Measurements from ENCODE around the gene GPR152. TPM values are rescaled to one million over a fixed set of nuclear protein-coding genes. Genes with fewer than 3 reads are reported as not detected.
"Not testable (repeated sequence)": the region's sequence is repeated elsewhere in the genome, so short reads cannot be mapped to it uniquely, and the experiment has no call there.

Gene GPR152
- total RNA-seq, 1 donor from 2014 or later = not detected

DNA sequence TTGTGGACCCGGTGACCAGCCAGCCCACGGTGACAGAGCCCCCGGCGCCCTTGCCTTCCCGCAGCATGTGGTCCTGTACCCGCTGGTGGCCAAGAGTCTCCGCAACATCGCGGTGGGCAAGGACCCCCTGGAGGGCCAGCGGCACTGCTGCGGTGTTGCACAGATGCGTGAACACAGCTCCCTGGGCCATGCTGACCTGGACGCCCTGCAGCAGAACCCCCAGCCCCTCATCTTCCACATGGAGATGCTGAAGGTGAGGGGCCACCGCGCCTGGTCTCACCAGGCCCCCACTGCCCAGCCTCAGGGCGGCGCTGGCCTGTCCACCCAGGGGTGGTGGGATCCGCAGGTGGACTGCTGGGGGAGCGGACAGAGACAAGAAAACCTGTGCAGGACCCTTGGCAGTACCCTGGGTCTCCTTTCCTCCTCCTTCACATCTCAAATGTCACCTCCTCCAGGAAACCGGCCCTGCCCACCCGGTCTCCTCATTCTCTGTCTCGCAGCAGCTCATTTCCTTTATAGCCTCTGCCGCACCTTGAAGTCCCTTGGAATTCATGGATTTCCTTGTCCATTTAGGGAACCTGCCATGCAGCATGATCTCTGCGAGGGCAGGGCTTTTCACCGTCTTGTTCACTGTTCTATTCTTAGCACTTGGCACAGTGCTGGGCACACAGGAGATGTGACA lies 36.8 kb upstream of the GPR152 start:
- no peak for DNase-seq (ENCODE audit: low spot score)

DNA sequence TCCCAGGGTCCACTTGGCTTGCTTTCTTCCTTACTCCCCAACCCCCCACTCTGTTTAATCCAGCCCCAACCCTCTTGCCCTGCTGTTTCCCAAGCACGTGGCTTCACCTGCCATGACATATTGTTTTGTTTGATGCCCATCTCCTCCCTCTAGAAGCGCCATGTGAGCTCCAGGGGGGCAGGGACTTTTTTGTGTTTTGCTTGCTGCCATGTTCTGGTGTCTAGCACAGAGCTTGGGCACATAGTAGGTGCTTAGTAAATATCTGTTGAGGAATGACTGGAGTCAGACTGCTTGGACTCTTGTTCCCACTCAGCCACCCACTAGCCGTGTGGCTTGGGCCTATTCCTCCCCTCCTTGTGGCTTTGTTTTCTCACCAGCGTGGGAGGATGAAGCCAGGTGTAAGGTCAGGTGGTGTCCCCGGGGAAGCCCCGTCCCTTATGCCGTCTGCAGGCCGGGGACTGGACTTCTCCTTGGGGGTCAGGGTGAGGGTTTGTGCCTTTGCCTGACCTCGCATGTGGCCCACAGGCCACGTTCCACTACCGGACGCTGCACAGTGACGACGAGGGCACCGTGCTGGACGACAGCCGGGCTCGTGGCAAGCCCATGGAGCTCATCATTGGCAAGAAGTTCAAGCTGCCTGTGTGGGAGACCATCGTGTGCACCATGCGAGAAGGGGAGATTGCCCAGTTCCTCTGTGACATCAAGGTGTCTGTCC lies 34.1 kb upstream of the GPR152 start:
- no peak for DNase-seq (ENCODE audit: low spot score)

DNA sequence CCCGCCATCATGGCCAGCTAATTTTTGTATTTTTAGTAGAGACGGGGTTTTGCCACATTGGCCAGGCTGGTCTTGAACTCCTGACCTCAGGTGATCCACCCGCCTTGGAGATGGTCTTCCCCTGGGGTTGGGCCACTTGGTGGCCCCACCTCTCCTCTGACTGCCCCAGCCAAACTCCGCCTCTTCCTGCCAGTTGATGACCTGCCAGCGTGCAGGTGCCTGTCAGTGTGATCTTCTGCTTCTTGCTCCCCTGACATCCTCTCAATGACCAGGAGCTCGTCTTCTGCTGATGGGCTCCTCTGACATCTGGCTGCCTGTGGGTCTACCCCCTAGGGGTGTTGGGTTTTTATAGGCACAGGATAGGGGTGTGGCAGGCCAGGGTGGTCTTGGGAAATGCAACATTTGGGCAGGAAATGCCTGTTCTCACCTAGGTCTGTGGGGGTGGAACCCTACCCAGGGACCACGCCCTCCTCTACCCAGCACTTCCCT lies 33.4 kb upstream of the GPR152 start:
- not testable (repeated sequence) for DNase-seq (ENCODE audit: low spot score)

DNA sequence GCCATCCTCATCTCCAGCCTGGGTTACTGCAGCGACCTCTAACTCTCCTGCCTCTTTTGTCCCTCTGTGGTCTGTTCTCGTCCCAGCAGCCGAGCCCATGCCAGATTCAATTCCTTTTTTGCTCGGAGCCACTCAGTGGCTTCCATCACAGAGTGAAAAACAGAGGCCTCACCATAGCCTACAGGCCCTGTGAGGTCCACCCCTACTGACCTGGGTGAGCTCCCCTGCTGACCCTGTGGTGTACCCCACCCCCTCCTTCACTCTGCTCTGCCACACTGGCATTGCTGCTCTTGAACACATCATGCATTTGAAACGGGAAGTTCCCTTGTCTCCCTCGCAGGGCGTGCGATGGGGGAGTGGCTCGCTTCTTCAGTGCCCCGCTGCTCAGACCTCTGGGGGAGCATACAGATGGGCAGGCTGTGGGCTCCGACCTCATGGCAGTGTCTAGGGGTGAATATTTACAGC lies 32.4 kb upstream of the GPR152 start:
- DNase-seq (ENCODE audit: low spot score) = no peak

DNA sequence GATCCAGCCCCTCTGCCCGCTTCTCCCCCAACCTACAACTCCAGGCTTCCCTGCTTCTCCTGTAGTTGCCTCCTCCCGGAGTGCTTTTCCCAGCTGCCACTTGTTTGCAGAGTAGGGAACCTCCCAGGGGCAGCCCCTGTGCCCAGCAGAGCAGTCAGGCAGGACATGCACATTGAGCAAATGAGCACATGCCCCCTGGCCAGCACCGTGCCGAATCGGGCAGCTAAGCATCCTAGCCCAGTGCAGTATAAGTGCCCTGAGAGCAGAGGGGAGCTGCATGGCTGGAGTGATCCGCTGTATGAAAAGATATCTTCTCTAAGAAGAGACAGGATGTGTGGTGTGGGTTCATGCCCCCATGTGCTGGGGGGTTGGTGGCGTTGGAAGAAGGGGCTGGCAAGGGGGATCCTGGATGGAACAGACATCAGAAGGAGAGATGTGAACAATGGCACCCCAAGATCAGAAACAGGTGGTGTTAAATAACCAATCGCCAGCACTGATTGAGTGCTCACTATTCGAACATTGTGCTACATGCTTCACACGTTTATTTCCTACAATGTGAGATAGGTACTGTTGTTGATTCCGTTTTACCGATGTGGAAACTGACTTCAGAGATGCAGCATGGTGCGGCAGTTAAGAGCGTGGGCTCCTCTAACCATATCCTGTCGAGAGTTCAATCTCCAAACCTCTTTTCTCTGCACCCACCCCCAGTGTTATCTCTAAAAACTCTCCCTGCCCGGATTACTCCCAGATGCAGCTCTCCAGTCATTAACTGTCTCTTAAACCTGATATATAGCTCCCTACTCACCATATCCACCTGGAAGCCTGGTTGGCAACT lies 31.5 kb upstream of the GPR152 start:
- no peak for DNase-seq (ENCODE audit: low spot score)

DNA sequence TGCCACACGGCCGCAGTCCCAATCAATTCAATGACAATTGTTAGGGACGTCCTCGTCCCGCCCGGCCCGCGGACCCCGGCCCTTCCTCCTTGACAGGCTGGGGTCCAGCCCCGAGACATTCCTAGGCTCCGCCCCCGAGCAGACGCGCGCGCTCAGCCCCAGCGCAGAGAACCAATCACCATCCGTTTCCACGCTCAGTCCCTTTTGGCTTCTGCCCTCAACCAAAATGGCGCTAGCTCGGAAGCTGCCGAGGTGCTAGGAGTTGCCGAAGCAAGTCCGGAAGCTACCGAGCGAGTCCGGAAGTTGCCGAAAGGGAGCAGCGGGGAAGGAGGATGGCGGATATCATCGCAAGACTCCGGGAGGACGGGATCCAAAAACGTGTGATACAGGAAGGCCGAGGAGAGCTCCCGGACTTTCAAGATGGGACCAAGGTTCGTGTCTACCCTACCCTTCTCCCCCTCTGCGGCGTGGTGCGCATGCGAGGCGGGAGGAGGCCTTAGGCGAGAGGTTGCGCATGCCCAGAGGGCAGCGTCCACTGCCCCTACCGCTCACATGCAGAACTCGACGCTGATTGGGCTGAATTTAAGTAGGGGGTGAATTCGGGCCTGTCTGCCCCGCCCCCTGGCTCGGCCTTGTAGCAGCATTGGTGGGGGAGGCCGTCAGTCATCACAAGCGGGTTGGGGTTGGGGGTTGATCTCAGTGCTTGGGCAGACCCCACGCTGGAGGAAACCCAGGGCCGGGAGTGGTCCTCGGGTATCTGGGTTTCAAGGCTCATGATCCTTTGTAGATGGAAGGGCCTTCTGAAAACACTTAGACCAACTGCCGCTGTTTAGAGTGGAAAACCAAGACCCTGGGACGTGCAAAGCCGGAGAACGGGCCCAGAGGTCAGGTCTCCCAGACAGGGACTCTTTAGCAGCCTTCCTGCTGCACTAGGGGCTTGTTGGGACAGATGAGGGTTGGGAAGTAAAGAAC lies 30.6 kb upstream of the GPR152 start, which contains the start of gene AIP:
TSS of gene AIP (plus strand) at position 200 of the 972 bp plus-strand sequence. CDS start at position 333, 133 bp downstream.
- peak; percentile 98 for DNase-seq (ENCODE audit: low spot score)

DNA sequence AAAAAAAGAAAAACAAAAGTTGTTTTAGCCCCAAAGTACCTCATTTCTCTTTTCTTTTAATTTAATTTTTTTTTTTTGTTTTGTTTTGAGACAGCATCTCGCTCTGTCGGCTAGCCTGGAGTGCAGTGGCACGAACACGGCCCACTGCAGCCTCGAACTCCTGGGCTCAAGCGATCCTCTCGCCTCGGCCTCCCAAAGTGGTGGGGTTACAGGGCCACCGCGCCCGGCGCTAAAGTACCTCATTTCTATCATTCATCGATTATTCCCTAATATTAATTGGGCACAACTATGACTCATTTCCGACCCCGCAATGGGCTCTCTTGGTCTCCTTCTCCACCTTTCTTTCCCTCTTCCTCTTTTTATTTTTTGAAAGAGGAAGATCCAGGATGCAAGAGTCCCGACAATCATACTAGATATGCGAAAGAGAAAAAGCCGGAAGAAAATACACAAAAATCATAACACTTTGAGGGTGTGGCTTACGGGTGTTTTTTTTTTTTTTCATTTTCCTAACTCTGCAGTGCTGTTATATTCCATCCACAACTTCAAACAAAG lies 29.8 kb upstream of the GPR152 start:
- DNase-seq (ENCODE audit: low spot score) = no peak

DNA sequence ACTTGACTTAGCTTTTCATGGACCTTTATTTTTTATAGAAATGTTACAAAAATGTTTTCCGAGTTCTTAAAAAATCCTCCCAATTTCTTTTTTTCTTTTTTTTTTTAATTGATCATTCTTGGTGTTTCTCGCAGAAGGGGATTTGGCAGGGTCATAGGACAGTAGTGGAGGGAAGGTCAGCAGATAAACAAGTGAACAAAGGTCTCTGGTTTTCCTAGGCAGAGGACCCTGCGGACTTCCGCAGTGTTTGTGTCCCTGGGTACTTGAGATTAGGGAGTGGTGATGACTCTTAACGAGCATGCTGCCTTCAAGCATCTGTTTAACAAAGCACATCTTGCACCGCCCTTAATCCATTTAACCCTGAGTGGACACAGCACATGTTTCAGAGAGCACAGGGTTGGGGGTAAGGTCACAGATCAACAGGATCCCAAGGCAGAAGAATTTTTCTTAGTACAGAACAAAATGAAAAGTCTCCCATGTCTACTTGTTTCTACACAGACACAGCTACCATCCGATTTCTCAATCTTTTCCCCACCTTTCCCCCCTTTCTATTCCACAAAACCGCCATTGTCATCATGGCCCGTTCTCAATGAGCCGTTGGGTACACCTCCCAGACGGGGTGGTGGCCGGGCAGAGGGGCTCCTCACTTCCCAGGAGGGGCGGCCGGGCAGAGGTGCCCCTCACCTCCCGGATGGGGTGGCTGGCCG lies 25.0 kb upstream of the GPR152 start:
- not testable (repeated sequence) for DNase-seq (ENCODE audit: low spot score)

DNA sequence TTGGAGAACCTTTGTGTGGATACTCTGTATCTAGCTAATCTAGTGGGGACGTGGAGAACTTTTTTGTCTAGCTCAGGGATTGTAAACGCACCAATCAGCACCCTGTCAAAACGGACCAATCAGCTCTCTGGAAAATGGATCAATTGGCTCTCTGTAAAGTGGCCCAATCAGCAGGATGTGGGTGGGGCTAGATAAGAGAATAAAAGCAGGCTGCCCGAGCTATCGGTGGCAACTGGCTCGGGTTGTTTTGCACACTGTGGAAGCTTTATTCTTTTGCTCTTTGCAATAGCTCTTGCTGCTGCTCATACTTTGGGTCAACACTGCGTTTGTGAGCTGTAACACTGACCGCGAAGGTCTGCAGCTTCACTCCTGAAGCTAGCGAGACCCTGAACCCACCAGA lies 24.2 kb upstream of the GPR152 start:
- DNase-seq (ENCODE audit: low spot score) = not testable (repeated sequence)

DNA sequence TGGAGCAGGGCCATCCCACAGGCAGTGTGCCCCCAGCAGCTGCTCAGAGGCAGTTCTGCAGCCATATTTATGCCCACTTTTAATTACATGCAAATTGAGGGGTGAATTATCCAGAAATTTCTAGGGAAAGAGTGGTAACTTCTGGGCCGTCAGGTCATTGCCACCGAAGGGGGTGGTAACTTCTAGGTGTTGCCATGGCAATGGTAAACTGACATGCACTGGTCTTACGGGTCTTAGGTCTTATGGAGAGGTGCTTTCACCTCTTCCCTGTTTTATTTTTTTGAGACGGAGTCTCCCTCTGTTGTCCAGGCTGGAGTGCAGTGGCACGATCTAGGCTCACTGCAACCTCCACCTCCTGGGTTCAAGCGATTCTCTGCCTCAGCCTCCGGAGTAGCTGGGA lies 20.4 kb upstream of the GPR152 start:
- no peak for DNase-seq (ENCODE audit: low spot score)

DNA sequence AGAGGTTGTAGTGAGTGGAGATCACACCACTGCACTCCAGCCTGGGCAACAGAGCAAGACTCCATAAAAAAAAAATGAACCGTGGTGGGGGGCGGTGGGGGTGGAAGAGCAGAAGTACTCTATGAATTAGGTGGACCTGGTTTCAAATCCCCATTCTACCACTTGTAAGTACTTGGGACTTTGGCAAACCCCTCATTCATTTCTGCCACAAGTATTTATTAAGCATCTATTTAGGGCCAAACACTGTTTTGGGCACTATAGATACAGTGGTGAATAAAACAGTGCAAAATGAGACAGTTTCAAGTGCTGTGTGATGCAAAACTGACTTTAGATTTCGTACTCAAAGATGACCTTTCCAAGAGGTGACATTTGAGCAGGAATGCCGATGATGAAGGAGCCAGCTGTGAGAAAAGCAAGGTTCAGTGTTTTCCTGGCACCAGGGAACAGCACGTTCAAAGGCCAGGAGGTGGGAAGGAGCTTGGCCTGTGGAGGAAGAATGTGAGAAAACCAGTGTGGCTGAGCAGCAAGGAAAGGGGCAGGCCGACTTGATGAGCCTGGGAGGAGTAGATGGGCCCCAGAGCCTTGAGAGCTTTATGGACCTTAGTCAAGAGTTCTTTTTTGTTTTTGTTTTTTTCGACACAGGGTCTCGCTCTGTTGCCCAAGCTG lies 17.9 kb upstream of the GPR152 start:
- DNase-seq (ENCODE audit: low spot score) = no peak

DNA sequence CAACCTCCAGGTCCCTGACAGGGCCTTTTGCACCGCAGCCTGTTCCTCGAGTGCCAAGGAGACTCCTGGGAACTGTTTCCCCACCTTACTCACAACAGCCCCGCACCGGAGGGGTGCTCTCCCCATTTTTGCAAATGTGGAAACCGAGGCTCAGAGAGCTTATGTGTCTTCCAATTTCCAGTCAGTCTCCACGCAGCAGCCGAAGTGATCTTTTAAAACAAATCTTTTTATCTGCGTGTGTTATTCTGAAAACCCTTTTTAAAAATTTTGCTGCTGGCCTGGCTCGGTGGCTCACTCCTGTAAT lies 16.9 kb upstream of the GPR152 start:
- no peak for DNase-seq (ENCODE audit: low spot score)

DNA sequence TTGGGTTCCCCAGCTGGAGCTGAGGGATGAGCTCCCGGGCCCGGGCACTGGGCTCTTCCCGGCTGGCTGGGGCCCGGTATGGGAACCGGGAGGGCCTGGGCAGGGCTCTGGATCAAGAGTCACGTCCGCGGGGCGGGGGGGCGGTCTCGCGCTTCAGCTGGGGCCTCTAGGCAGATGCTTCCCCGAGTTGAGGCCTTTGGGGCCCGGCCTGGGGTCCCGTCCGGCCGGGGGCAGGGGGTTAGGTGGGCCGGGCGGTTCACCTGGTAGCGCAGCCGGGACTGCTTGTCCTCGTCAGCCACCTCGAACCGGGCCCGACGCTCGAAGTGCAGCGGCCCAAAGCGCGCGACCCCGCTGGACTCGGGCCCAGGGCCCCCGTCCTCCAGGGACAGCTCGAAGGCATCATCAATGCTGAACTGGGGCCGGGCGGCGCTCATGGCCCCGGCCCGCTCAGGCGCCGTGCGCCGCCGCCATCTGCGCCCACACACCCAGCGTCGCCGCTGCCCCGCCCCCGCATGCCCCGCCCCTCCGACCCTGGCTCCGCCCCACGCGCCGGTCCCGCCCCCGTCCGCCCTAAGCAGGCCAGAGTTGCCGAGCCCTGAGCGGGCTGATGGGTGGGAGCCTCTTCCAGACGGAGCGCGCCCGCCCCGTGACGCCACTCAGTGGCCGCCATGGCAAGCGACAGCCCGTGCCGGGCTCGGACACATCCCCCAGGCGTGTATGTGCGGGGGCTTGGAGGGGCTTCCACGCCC lies 16.4 kb upstream of the GPR152 start, which contains the start of gene TMEM134:
TSS of gene TMEM134 (minus strand) at position 493 of the 749 bp plus-strand sequence. CDS start at position 434, 59 bp downstream.
- peak; percentile 93 for DNase-seq (ENCODE audit: low spot score)

DNA sequence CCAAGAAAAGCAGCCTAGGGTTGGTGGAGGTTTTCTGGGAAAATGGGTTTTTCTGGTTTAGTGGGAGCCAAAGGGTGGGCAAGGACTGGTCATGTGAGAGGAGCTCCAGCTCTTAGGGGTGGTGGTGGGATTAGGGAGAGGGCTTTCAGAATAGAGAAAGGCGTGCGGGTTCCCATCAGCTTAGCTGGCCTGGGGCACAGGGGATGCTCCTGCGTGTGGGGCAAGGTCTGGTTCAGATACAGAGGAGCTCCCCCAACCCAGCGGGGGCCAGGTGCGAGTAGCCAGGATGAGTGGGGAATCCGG lies 15.9 kb upstream of the GPR152 start:
- DNase-seq (ENCODE audit: low spot score) = no peak

DNA sequence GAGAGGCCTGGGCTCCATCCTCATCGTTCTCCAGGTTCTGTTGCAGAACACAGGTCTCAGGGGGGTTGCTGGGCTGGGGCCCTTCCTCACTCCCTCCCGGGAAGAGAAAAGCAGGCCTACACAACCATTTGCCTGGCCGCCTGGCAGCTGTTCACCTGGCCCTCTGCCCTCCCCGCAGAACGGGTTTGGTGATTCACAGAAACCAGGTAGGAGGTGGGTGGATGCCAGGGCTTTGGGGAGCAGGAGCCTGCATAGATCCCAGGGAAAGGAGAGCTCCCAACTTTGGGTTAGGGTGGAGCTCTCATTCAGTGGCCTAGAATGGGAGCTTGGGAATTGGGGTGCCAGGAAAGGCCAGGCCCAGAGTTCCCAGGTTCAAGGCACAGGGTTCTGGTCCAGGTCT lies 15.5 kb upstream of the GPR152 start:
- DNase-seq (ENCODE audit: low spot score) = peak; percentile 90

DNA sequence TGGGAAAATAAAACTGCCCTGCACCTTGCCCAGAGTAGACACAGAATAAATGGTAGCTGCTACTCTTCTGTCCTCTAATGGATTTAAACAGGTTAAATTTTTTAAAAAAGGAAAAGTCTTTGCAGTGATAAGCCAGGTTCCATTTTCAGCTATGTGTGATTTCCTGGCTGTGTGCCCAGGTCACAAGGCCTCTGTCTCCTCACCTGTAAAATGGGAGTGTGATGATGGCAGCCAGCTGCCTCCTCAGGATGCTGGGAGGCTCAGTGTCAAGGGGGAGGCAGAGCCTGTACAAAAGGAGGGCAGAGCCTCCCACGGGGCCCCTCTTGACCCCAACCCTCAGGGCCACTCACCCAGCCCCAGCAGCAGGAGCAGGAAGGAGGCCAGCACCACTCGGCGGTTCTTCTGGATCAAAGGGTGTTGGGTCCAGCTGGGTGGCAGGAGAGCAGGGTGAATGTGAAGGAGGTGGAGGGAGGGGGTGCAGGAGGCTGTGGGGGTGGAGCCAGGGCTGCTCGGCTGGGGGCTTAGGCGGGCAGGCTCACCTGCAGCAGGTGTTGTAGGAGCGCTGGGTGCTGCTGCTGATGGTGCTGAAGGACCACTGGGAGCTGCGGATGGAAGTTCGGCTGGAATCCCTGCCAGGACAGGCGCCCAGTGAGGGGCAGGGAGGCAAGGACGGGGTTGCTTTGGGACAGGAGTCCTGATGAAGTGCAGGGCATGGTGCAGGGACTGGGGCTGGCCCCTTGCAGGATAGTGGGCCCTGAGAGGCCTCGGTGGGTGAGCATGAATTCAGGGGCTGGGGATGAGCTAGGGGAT lies 14.6 kb upstream of the GPR152 start:
- DNase-seq (ENCODE audit: low spot score) = no peak

DNA sequence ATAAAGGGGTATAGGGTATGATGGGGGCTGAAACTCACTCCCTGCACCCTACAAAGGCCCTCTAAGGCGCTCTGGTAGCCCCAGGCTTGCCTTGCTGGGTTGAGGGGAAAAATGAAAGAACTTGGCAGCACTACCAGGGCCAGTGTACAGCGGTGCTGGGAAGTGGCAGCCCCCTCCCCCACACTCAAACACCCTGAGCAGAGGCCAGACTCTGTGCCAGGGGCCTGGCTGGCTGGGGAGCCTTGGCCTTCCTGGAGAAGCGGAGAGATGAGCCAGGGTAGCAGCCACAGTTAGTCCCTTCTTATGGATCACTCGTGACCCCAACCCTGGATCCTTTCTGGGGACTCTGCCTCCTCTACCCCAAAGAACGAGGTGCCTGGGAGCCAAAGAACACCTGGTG lies 13.8 kb upstream of the GPR152 start:
- DNase-seq (ENCODE audit: low spot score) = no peak

DNA sequence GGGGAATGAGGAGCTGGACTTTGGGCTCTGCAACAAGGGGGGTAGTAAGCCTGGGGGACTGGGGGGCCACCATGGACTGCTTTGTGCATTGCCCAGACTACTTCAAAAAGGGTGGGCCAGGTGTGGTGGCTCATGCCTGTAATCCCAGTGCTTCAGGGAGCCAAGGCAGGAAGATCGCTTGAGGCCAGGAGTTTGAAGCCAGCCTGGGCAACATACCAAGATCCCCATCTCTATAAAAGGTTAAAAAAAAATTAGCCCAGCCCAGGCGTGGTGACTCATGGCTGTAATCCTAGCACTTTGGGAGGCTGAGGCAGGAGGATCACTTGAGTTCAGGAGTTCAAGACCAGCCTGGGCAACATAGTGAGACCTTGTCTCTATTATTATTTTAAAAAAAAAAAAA lies 13.0 kb upstream of the GPR152 start:
- DNase-seq (ENCODE audit: low spot score) = not testable (repeated sequence)

Data from ureter (tissue), 1 donor.